ENCODE data around the gene LSAMP.

Gene LSAMP

DNA sequence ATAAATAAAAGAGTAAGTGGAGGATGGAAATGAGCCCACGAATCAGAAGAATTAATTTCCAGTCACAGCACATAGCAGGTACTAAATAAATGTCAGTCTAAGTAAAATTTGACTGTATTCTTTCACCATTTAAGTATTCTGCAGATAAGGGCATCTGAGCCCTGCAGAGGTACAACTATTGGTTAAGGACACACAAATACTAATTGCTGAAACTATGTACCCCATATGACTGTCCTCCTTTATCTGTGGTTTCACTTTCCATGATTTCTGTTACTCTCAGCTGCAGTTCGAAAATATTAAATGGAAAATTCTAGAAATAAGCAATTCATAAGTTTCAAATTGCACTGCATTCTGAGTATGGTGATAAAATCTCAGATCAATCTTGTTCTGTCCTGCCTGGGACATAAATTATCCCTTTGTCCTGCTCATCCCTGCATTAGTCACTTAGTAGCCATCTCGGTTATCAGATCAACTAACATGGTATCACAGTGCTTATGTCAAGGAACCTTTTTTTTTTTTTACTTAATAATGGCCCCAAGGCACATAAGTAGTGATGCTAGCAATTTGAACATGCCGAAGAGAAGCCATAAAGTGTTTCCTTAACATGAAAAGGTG lies 95.1 kb downstream of the LSAMP start:
- Mint-ChIP-seq H3K27me3 (no peaks in the 10 kb centered on the region), H3K36me3 (ENCODE audit: low read depth) (no peaks in the 10 kb centered on the region), H3K27ac (no peak overlapping the region), H3K9me3 (peaks cover 8% of the 10 kb centered on the region), H3K4me1 (ENCODE audit: low read depth) (no peaks in the 10 kb centered on the region), H3K4me3 (no peak overlapping the region)
- DNase-seq = no peak

- no peak for DNase-seq
- H3K27ac Mint-ChIP-seq = no peak overlapping the region
- H3K27me3 Mint-ChIP-seq = no peaks in the 10 kb centered on the region
- no peaks in the 10 kb centered on the region for H3K4me1 Mint-ChIP-seq (ENCODE audit: low read depth)
- no peak overlapping the region for H3K4me3 Mint-ChIP-seq
- H3K9me3 Mint-ChIP-seq = peaks cover 5% of the 10 kb centered on the region
- H3K36me3 Mint-ChIP-seq (ENCODE audit: low read depth) = no peaks in the 10 kb centered on the region
These were observed 97.1 kb downstream of the LSAMP start for GRCh38 chr3:116348216-116348615.

DNA sequence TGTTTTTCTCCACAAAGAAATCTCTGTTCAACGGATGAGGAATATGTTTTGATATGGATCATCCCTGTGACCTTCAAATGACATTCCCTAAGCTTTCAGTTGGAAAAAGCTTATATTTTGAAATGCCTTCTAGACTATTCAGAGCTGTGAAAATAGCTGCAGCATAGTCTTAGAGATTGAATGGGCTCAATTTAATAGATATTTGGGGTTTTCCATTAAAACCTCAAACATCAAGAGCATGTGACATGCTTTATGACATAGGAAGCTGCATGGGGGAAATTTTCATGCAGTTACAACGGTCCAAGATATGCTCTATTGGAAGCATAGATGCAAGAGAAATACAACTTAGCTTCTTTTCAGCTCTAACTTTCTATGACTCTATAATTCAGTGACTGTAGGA lies 102.8 kb downstream of the LSAMP start:
- H3K27me3 Mint-ChIP-seq = no peaks in the 10 kb centered on the region
- DNase-seq = no peak
- H3K4me1 Mint-ChIP-seq (ENCODE audit: low read depth) = no peaks in the 10 kb centered on the region
- H3K4me3 Mint-ChIP-seq = no peak overlapping the region
- H3K9me3 Mint-ChIP-seq = peaks cover 4% of the 10 kb centered on the region
- no peak overlapping the region for H3K27ac Mint-ChIP-seq
- no peaks in the 10 kb centered on the region for H3K36me3 Mint-ChIP-seq (ENCODE audit: low read depth)

- H3K4me1 Mint-ChIP-seq (ENCODE audit: low read depth) = no peaks in the 10 kb centered on the region
- DNase-seq = no peak
- no peaks in the 10 kb centered on the region for H3K27me3 Mint-ChIP-seq
- no peak overlapping the region for H3K4me3 Mint-ChIP-seq
- peaks cover 4% of the 10 kb centered on the region for H3K9me3 Mint-ChIP-seq
- no peaks in the 10 kb centered on the region for H3K36me3 Mint-ChIP-seq (ENCODE audit: low read depth)
- no peak overlapping the region for H3K27ac Mint-ChIP-seq
These were observed 103.4 kb downstream of the LSAMP start for GRCh38 chr3:116341899-116342298.

DNA sequence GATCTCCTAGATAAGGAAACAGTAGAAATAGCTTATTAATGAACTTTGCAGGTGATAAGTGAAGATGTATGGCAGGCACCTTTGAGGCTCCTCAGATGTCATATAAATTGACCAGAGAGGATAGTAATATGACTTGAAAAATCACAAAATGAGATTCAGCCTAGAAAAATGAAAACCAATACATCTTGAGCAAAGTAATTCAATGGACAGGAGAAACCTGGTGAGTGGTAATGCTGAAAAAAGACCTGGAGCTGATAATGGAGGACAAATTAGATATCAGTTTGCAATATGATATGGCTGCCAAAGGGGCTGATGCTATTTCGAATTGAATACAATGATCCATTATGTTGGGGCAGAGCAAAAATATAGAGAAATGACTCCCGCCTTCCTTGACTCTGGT lies 103.9 kb downstream of the LSAMP start:
- Mint-ChIP-seq H3K4me1 (ENCODE audit: low read depth) (no peaks in the 10 kb centered on the region), H3K27ac (no peak overlapping the region), H3K36me3 (ENCODE audit: low read depth) (no peaks in the 10 kb centered on the region), H3K4me3 (no peak overlapping the region), H3K27me3 (no peaks in the 10 kb centered on the region), H3K9me3 (peaks cover 4% of the 10 kb centered on the region)
- DNase-seq = no peak

GRCh38 chr3:116340680-116341216 lies 104.5 kb downstream of the LSAMP start:
- no peaks in the 10 kb centered on the region for H3K27me3 Mint-ChIP-seq
- no peaks in the 10 kb centered on the region for H3K4me1 Mint-ChIP-seq (ENCODE audit: low read depth)
- peaks cover 4% of the 10 kb centered on the region for H3K9me3 Mint-ChIP-seq
- H3K4me3 Mint-ChIP-seq = no peak overlapping the region
- no peaks in the 10 kb centered on the region for H3K36me3 Mint-ChIP-seq (ENCODE audit: low read depth)
- no peak overlapping the region for H3K27ac Mint-ChIP-seq
- DNase-seq = no peak

DNA sequence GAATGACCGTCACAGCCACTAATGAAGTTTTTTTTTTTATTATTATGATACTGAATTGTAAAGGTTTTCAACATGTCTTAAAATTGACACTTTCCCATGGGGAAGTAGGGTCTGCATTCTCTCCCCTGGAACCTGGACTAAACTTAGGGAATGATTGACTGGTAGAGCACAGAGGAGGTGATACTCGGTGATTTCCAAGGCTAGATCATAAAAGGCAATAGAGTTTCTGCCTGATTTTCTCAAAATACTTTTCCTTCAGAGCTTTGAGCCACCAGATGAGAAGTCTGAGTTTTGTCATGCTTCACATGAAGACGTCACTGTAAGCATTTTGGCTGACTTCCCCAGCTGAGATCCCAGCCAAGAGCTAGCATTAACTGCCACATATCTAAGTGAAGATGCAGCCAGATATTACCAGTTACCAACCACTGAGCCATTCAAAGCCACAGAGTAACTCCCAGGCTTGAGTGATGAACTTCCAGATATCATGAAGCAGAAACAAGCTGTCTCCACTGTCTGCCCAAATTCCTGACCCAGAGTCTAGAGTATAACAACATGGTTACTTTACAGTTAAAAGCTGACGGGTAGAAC lies 105.8 kb downstream of the LSAMP start:
- Mint-ChIP-seq H3K36me3 (ENCODE audit: low read depth) (no peaks in the 10 kb centered on the region), H3K27ac (no peak overlapping the region), H3K27me3 (no peaks in the 10 kb centered on the region), H3K4me1 (ENCODE audit: low read depth) (no peaks in the 10 kb centered on the region), H3K4me3 (no peak overlapping the region), H3K9me3 (peaks cover 4% of the 10 kb centered on the region)
- no peak for DNase-seq

DNA sequence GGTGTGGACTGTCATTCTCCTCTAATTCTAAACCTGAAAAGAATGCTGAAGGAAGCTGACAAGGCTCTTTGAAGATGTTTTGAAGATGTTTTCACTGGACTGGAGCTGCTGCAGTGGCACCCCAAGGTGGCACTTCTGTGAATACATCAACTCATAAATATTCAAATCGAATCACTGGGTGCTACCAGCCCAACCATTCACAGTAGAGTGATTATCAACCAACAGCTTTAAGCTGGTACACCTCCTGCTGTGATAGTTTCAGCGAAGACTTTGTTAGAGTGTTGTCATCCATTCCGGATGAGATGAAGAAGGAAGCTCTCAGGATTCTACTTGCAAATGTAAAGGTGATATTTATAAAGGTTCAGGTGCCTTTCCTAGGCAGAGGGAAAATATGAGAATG lies 106.6 kb downstream of the LSAMP start:
- Mint-ChIP-seq H3K27ac (no peak overlapping the region), H3K27me3 (no peaks in the 10 kb centered on the region), H3K4me3 (no peak overlapping the region), H3K36me3 (ENCODE audit: low read depth) (no peaks in the 10 kb centered on the region), H3K4me1 (ENCODE audit: low read depth) (no peaks in the 10 kb centered on the region), H3K9me3 (peaks cover 4% of the 10 kb centered on the region)
- DNase-seq = no peak

GRCh38 chr3:116337229-116337628 lies 108.1 kb downstream of the LSAMP start:
- DNase-seq = no peak
- Mint-ChIP-seq H3K27me3 (no peaks in the 10 kb centered on the region), H3K4me3 (no peak overlapping the region), H3K36me3 (ENCODE audit: low read depth) (no peaks in the 10 kb centered on the region), H3K27ac (no peak overlapping the region), H3K9me3 (peaks cover 6% of the 10 kb centered on the region), H3K4me1 (ENCODE audit: low read depth) (no peaks in the 10 kb centered on the region)

DNA sequence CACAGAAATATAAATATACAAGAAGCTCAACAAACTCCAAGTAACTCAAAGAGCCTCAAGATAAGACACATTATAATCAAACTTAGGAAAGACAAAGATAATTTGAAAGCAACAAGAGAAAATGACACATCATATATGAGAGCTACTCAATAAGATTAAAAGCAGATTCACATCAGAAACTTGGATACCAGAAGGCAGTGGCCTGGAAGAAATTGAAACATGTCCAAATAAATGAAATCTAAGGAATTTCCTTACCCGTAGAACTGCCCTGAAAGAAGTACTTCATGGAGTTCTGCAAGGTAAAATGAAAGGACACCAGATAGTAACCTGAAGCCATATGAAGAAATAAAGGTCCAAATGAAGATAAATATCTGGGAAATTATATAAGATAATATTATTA lies 113.9 kb downstream of the LSAMP start:
- no peaks in the 10 kb centered on the region for H3K4me1 Mint-ChIP-seq (ENCODE audit: low read depth)
- no peaks in the 10 kb centered on the region for H3K36me3 Mint-ChIP-seq (ENCODE audit: low read depth)
- no peak for DNase-seq
- peaks cover 2% of the 10 kb centered on the region for H3K9me3 Mint-ChIP-seq
- no peak overlapping the region for H3K4me3 Mint-ChIP-seq
- H3K27ac Mint-ChIP-seq = no peak overlapping the region
- no peaks in the 10 kb centered on the region for H3K27me3 Mint-ChIP-seq

DNA sequence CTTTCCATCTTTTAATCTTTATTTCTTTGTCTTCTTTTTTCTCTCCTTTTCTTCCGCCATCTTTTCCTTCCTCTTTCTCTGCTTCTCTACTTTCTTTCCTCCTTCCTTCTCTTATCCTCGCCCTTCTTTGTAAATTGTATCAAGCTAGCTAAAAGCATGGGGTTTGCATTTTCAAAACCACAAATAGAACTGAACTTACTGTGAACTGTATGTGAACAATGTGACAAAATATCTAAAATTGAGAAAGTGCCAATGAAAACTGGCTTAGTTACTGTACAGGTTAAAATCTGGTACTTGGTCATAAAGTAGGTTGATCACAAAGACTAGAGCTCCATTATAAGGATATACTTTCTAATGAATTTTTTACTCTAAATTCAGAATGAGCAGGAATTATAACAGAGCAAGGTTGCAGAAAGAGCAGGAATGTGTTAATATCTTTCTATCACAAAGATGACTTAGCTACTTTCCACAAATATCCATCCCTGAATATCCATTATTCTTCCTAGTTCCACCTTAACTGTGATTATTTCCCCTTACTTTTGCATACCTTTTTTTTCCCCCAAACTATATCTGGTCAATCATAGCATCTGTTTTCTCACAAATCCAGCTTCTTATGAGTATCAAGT lies 122.4 kb downstream of the LSAMP start:
- H3K4me1 Mint-ChIP-seq (ENCODE audit: low read depth) = no peaks in the 10 kb centered on the region
- H3K4me3 Mint-ChIP-seq = no peak overlapping the region
- H3K27ac Mint-ChIP-seq = no peak overlapping the region
- no peak for DNase-seq
- H3K27me3 Mint-ChIP-seq = no peaks in the 10 kb centered on the region
- H3K9me3 Mint-ChIP-seq = no peaks in the 10 kb centered on the region
- no peaks in the 10 kb centered on the region for H3K36me3 Mint-ChIP-seq (ENCODE audit: low read depth)

GRCh38 chr3:116318370-116318769 lies 126.9 kb downstream of the LSAMP start:
- H3K4me3 Mint-ChIP-seq = no peak overlapping the region
- no peak for DNase-seq
- no peak overlapping the region for H3K27ac Mint-ChIP-seq
- H3K36me3 Mint-ChIP-seq (ENCODE audit: low read depth) = no peaks in the 10 kb centered on the region
- H3K9me3 Mint-ChIP-seq = peaks cover 7% of the 10 kb centered on the region
- H3K4me1 Mint-ChIP-seq (ENCODE audit: low read depth) = no peaks in the 10 kb centered on the region
- H3K27me3 Mint-ChIP-seq = no peaks in the 10 kb centered on the region

- peaks cover 10% of the 10 kb centered on the region for H3K9me3 Mint-ChIP-seq
- no peaks in the 10 kb centered on the region for H3K4me1 Mint-ChIP-seq (ENCODE audit: low read depth)
- H3K4me3 Mint-ChIP-seq = no peak overlapping the region
- H3K36me3 Mint-ChIP-seq (ENCODE audit: low read depth) = no peaks in the 10 kb centered on the region
- no peaks in the 10 kb centered on the region for H3K27me3 Mint-ChIP-seq
- no peak overlapping the region for H3K27ac Mint-ChIP-seq
- no peak for DNase-seq
These were observed 128.5 kb downstream of the LSAMP start for GRCh38 chr3:116316771-116317170.

DNA sequence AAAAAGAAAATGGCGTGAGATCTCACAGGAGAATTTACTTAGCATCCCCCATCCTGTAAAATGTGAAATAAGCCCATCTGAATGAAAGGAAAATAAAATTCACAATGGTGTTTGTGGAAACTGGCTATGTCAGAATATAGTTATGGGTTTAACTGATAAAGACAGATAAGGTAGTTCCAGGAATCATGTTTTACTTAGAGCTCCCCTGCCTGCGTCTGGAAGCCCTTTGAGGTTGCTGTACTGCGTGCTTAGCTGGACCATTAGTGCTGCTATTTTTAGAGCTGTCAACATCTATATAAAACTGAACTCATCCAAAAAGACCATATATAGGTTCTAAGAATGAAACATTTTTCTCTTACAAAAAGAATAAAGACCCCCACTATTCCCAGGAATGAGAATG lies 130.8 kb downstream of the LSAMP start:
- no peaks in the 10 kb centered on the region for H3K27me3 Mint-ChIP-seq
- no peak overlapping the region for H3K4me3 Mint-ChIP-seq
- no peak for DNase-seq
- H3K36me3 Mint-ChIP-seq (ENCODE audit: low read depth) = no peaks in the 10 kb centered on the region
- H3K4me1 Mint-ChIP-seq (ENCODE audit: low read depth) = no peaks in the 10 kb centered on the region
- H3K9me3 Mint-ChIP-seq = peaks cover 11% of the 10 kb centered on the region
- H3K27ac Mint-ChIP-seq = no peak overlapping the region

- Mint-ChIP-seq H3K27me3 (no peaks in the 10 kb centered on the region), H3K4me1 (ENCODE audit: low read depth) (no peaks in the 10 kb centered on the region), H3K9me3 (peaks cover under 1% of the 10 kb centered on the region), H3K36me3 (ENCODE audit: low read depth) (no peaks in the 10 kb centered on the region), H3K27ac (no peak overlapping the region), H3K4me3 (no peak overlapping the region)
- no peak for DNase-seq
These were observed 138.6 kb downstream of the LSAMP start for GRCh38 chr3:116306720-116307119.

Data from activated T-cell treated with anti-CD3 and anti-CD28 coated beads, Interleukin-2, amount 50 U/mL, for 24 hours (primary cell).